ENCODE measurements around the gene SSRP1. TPM values are rescaled to one million over a fixed set of nuclear protein-coding genes. Genes with fewer than 3 reads are reported as not detected.
A peak's percentile ranks its signal among the peaks of the same experiment; 100 is the strongest.

SSRP1 gene
- total and polyA plus RNA-seq, 12 donors: 25.3 to 106 (median 56.9) TPM

- no peaks in the 10 kb centered on the region for H3K9me3 ChIP-seq (replicated peaks in 1 of 3)
- H3K27ac ChIP-seq: peak overlapping the region in 4 of 5 donors; percentile 78 to 93 (median 82)
- H3K36me3 ChIP-seq (replicated peaks in 1 of 2): peaks cover 0 to 29% of the 10 kb centered on the region in 2 donors
- peak in 1 of 7 donors; percentile 23 for DNase-seq
- peaks cover 0 to 13% of the 10 kb centered on the region in 2 donors for H3K4me1 ChIP-seq (replicated peaks in 1 of 2)
- peak overlapping the region in 3 of 4 donors; percentile 28 to 92 (median 91) for H3K4me3 ChIP-seq
- intact Hi-C loops (cut with DNase I): no loop called here
- no peak for TF ChIP-seq CTCF (IDR thresholded peaks at IDR 0.05)
- TF ChIP-seq POLR2A (IDR thresholded peaks at IDR 0.05): no peak
- no peaks in the 10 kb centered on the region for H3K27me3 ChIP-seq
- WGBS, 4 donors: 26 to 30% (median 27%) methylated on average over 10 to 12 of the region's 12 CpGs
These were observed 497 bp upstream of the SSRP1 start for GRCh38 chr11:57336111-57336666.

GRCh38 chr11:57335023-57335342 lies 709 bp downstream of the SSRP1 start:
- peak overlapping the region; percentile 28 to 92 (median 68) for H3K4me3 ChIP-seq
- H3K27ac ChIP-seq: peak overlapping the region in 3 of 5 donors; percentile 78 to 93 (median 85)
- H3K4me1 ChIP-seq (replicated peaks in 1 of 2): peaks cover 0 to 13% of the 10 kb centered on the region in 2 donors
- no peaks in the 10 kb centered on the region for H3K9me3 ChIP-seq (replicated peaks in 1 of 3)
- 6 to 14% (median 7%) methylated on average over 3 to 7 of the region's 7 CpGs for WGBS, 4 donors
- no peaks in the 10 kb centered on the region for H3K27me3 ChIP-seq
- no peak for DNase-seq
- TF ChIP-seq POLR2A (IDR thresholded peaks at IDR 0.05) (no peak), CTCF (IDR thresholded peaks at IDR 0.05) (no peak)
- intact Hi-C loops (cut with DNase I): no loop called here
- H3K36me3 ChIP-seq (replicated peaks in 1 of 2): peaks cover 0 to 41% of the 10 kb centered on the region in 2 donors

GRCh38 chr11:57332694-57333440 lies 2.8 kb downstream of the SSRP1 start:
- 89 to 94% (median 91%) methylated on average over 10 to 11 of the region's 11 CpGs for WGBS, 4 donors
- Histone ChIP-seq H3K36me3 (replicated peaks in 1 of 2) (peaks cover 0 to 62% of the 10 kb centered on the region in 2 donors), H3K4me1 (replicated peaks in 1 of 2) (peaks cover 0 to 13% of the 10 kb centered on the region in 2 donors), H3K9me3 (replicated peaks in 1 of 3) (no peaks in the 10 kb centered on the region), H3K4me3 (no peak overlapping the region), H3K27ac (no peak overlapping the region), H3K27me3 (no peaks in the 10 kb centered on the region)
- intact Hi-C loops (cut with DNase I): no loop called here
- no peak for DNase-seq
- no peak for TF ChIP-seq POLR2A (IDR thresholded peaks at IDR 0.05)

GRCh38 chr11:57331720-57332119 lies 4.0 kb downstream of the SSRP1 start:
- Histone ChIP-seq H3K27me3 (no peaks in the 10 kb centered on the region), H3K9me3 (replicated peaks in 1 of 3) (no peaks in the 10 kb centered on the region), H3K4me1 (replicated peaks in 1 of 2) (peaks cover 0 to 13% of the 10 kb centered on the region in 2 donors), H3K4me3 (no peak overlapping the region), H3K27ac (no peak overlapping the region), H3K36me3 (replicated peaks in 1 of 2) (peaks cover 0 to 74% of the 10 kb centered on the region in 2 donors)
- TF ChIP-seq POLR2A (IDR thresholded peaks at IDR 0.05) (no peak), CTCF (IDR thresholded peaks at IDR 0.05) (no peak)
- intact Hi-C loops (cut with DNase I): no loop called here
- no peak for DNase-seq
- 91 to 96% (median 95%) methylated on average over 10 to 14 of the region's 14 CpGs for WGBS, 4 donors

Measured in adrenal gland (tissue), 12 donors.